ENCODE measurements around the gene ZNF836. TPM values are rescaled to one million over a fixed set of nuclear protein-coding genes. Genes with fewer than 3 reads are reported as not detected.

ZNF836 gene
- 7.2 and 9.3 TPM in 2 replicates for total RNA-seq
- polyA plus RNA-seq: 2.1 and 2.6 TPM in 2 replicates
- polyA plus RNA-seq (2011; cell fraction: cytosol; rRNA removed): 2.1 and 3.1 TPM in 2 replicates
- 4.9 and 5.6 TPM in 2 replicates for polyA plus RNA-seq (2011; cell fraction: nucleus; rRNA removed)
- polyA plus RNA-seq (2012): 6.0 and 6.7 TPM in 2 replicates
- 2.0 and 2.5 TPM in 2 replicates for polyA minus RNA-seq
- 1.9 TPM for polyA minus RNA-seq (2011; cell fraction: cytosol; rRNA and poly(A)+ RNA removed)
- polyA minus RNA-seq (2011; cell fraction: nucleus; rRNA and poly(A)+ RNA removed): 3.2 and 4.4 TPM in 2 replicates
- Bru-seq, nascent RNA: percentile 55 among the genes with signal in this experiment
- percentile 57 among the genes with signal in this experiment for BruChase-seq, experiment 1, labeled RNA remaining after a 6-hour chase
- percentile 61 among the genes with signal in this experiment for BruChase-seq, experiment 2, labeled RNA remaining after a 2-hour chase
- long read RNA-seq, partial matches to known transcripts: 0 of 7 reads
- long read RNA-seq, other reads (novel, unspliced or antisense): 3 of 7 reads

GRCh38 chr19:52171321-52172169 lies at the start of gene ZNF836:
ZNF836 (minus strand) TSS chr19:52171621; CDS start chr19:52168072, 3,549 bp downstream.
- H4K20me1 ChIP-seq (replicated peaks; ENCODE audit: control insufficient read depth, extremely low read depth, insufficient read depth, low read length): no peaks in the 10 kb centered on the region
- H3K79me2 ChIP-seq (ENCODE audit: control insufficient read depth, insufficient read depth, low read length): no peaks in the 10 kb centered on the region
- H2AFZ ChIP-seq (ENCODE audit: low read depth, low read length): peak within 1 kb of the TSS; percentile 98
- no peak for TF ChIP-seq MYC (IDR thresholded peaks at IDR 0.05; ENCODE audit: low read depth, low read length)
- TF ChIP-seq, protein P1, sequence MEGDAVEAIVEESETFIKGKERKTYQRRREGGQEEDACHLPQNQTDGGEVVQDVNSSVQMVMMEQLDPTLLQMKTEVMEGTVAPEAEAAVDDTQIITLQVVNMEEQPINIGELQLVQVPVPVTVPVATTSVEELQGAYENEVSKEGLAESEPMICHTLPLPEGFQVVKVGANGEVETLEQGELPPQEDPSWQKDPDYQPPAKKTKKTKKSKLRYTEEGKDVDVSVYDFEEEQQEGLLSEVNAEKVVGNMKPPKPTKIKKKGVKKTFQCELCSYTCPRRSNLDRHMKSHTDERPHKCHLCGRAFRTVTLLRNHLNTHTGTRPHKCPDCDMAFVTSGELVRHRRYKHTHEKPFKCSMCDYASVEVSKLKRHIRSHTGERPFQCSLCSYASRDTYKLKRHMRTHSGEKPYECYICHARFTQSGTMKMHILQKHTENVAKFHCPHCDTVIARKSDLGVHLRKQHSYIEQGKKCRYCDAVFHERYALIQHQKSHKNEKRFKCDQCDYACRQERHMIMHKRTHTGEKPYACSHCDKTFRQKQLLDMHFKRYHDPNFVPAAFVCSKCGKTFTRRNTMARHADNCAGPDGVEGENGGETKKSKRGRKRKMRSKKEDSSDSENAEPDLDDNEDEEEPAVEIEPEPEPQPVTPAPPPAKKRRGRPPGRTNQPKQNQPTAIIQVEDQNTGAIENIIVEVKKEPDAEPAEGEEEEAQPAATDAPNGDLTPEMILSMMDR (IDR thresholded peaks at IDR 0.05; ENCODE audit: extremely low read depth in 1 of 2, insufficient read depth in 1 of 2, low read depth in 1 of 2, low read length in 2 of 2): no peak
- no peak for TF ChIP-seq EZH2 (IDR thresholded peaks at IDR 0.05; ENCODE audit: borderline replicate concordance, low read depth, low read length, severe bottlenecking)
- TF ChIP-seq FOS (IDR thresholded peaks at IDR 0.05; ENCODE audit: borderline replicate concordance, insufficient read depth, low read length): no peak
- peak; percentile 55 for TF ChIP-seq POLR2A (IDR thresholded peaks at IDR 0.05; ENCODE audit: low read depth, low read length)
- peak within 1 kb of the TSS; percentile 88 to 95 (median 93) for H3K4me3 ChIP-seq (replicated peaks in 1 of 3; ENCODE audit: insufficient read depth in 1 of 3, low read depth in 1 of 3, low read length in 3 of 3)
- POLR2A ChIA-PET: interaction anchor here (0.5 to 1.3 kb wide), 2 partner anchors 18 to 123 kb away, joined by 3 to 6 read pairs; partner anchors contain the start of genes PPP2R1A and ZNF432
- DNase-seq (ENCODE audit: low read depth, low spot score): peak; percentile 81
- dilution Hi-C loops (cut with MboI; ENCODE audit: extremely low pct_ligation_motif_present, low sequenced_read_pairs) (no loop called here), intact Hi-C loops (cut with micrococcal nuclease) (loop anchor here (1.0 kb wide), 2 partner anchors 18 to 32 kb away; partner anchors contain the start of gene ZNF616)
- BruUV-seq (replicated peaks): TSS peak; percentile 80
- FAIRE-seq: peak; percentile 85
- H3K36me3 ChIP-seq (ENCODE audit: control insufficient read depth in 2 of 2, extremely low read depth in 1 of 2, insufficient read depth in 2 of 2, low read length in 2 of 2): peaks cover 0 to 5% of the 10 kb centered on the region in 2 experiments
- CTCF ChIA-PET: interaction anchor here (0.6 to 1.3 kb wide), 3 partner anchors 13 to 33 kb away, joined by 3 read pairs; no protein-coding TSS in a partner anchor
- peak within 1 kb of the TSS; percentile 22 for H3K27ac ChIP-seq (ENCODE audit: insufficient read depth, low read depth, low read length)
- H3K9me1 ChIP-seq (replicated peaks; ENCODE audit: control insufficient read depth, extremely low read depth, insufficient read depth, low read length): no peaks in the 10 kb centered on the region
- H3K4me2 ChIP-seq (ENCODE audit: insufficient read depth, low read length): peak within 1 kb of the TSS; percentile 86
- H3K27me3 ChIP-seq (ENCODE audit: control insufficient read depth in 2 of 2, insufficient read depth in 2 of 2, low read length in 2 of 2): no peaks in the 10 kb centered on the region
- peaks cover 4% of the 10 kb centered on the region for H3K4me1 ChIP-seq (ENCODE audit: control insufficient read depth, extremely low read depth, insufficient read depth, low read length)
- H3K9me3 ChIP-seq (replicated peaks; ENCODE audit: control insufficient read depth, insufficient read depth, low read length): no peaks in the 10 kb centered on the region
- H3K9ac ChIP-seq (replicated peaks; ENCODE audit: extremely low read depth, insufficient read depth, low read length): peak within 1 kb of the TSS; percentile 85

Data from endothelial cell of umbilical vein (primary cell).